Stimulated activated CD8-positive, alpha-beta memory T cell treated with anti-CD3 and anti-CD28 coated beads, Interleukin-4, amount 100 ng/mL, for 24 hours (primary cell): Measurements from ENCODE around the gene PAK4.

ENCODE experiments used
- DNase-seq: peaks from one replicate; pipeline ENCODE4 v3.0.0-alpha.2; 2020; ENCODE audit warnings: low read depth

The PAK4 gene

GRCh38 chr19:39180749-39181148, 55.2 kb downstream of the PAK4 start:
- DNase-seq, result no peak

- no peak for DNase-seq
Observed at GRCh38 chr19:39181500-39182173, 56.1 kb downstream of the PAK4 start.

DNA sequence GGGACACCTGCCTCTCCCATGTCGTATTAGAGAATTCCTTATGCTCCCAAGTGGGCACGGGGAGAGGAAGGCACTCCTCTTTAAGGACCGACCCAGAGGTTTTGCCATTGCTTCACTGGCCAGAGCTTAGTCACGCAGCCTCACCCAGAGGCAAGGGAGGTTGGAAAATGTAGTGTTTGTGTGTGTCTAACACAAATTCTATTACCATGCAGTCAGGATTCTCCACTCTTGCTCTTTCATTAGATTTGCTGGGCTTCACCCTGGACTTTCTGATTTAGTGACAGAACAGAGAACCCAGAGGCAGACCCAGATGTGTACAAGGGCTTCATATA, 56.6 kb downstream of the PAK4 start:
- no peak for DNase-seq

- DNase-seq, result no peak
Observed at GRCh38 chr19:39183104-39183503, 57.5 kb downstream of the PAK4 start.

GRCh38 chr19:39186391-39186790, 60.8 kb downstream of the PAK4 start:
- no peak for DNase-seq

- no peak for DNase-seq
Observed at GRCh38 chr19:39187552-39187943, 62.0 kb downstream of the PAK4 start.

- DNase-seq, result no peak
Observed at GRCh38 chr19:39188960-39189359, 63.4 kb downstream of the PAK4 start.

DNA sequence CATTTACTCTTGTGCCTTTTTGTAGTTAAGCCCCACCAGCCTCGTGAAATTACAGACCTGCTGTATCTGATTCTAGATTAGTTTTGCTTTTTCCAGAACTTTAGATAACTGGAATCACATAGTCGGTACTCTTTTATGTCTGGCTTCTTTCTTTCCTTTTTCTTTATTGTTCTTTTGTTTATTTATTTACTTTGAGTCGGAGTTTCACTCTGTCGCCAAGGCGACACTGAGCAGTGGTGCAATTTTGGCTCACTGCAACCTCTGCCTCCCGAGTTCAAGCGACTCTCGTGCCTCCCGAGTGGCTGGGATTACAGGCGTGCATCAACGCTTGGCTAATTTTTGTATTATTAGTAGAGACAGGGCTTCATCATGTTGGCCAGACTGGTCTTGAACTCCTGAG, 65.2 kb downstream of the PAK4 start:
- no peak for DNase-seq

GRCh38 chr19:39192846-39193245, 67.3 kb downstream of the PAK4 start:
- no peak for DNase-seq

GRCh38 chr19:39193803-39194202, 68.2 kb downstream of the PAK4 start:
- no peak for DNase-seq

DNA sequence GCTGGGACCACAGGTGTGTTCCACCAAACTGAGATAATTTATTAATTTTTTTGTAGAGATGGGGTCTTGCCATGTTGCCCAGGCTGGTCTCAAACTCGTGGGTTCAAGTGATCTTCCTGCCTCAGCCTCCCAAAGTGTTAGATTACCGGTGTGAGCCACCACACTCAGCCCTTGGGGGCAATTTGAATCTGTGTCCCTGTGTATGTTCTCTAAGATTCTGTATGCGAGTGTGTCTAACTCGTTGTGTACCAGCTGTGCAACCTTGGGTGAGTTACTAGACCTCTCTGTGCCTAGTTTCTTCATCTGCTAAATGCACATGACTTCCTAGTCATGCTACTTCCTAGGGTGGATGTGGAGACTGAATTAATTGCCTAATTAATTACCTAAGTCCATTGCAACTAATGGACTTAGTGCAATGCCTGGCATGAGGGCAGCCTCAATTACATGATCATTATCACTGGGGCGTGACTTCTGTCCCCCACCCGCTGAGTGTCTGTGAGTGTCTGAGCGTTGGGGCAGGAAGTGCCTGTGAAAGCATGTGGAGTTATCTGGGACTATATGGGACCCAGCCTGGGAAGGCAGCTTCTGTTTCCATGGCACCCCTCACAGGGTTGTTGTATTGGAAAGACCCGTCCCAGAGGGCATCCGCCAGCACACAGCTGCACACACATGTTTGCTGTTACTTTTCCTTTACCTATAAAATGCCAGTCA, 69.4 kb downstream of the PAK4 start:
- no peak for DNase-seq

GRCh38 chr19:39195755-39196154, 70.2 kb downstream of the PAK4 start:
- DNase-seq, result no peak

- no peak for DNase-seq
Observed at GRCh38 chr19:39196320-39196719, 70.7 kb downstream of the PAK4 start.

GRCh38 chr19:39196860-39197562, 71.4 kb downstream of the PAK4 start, which contains the start of gene NCCRP1:
NCCRP1 (plus strand) TSS chr19:39196964; CDS start chr19:39196983, 19 bp downstream.
- no peak for DNase-seq

GRCh38 chr19:39197808-39198207, 72.2 kb downstream of the PAK4 start:
- DNase-seq, result no peak

- no peak for DNase-seq
Observed at GRCh38 chr19:39199025-39199424, 73.4 kb downstream of the PAK4 start.

DNA sequence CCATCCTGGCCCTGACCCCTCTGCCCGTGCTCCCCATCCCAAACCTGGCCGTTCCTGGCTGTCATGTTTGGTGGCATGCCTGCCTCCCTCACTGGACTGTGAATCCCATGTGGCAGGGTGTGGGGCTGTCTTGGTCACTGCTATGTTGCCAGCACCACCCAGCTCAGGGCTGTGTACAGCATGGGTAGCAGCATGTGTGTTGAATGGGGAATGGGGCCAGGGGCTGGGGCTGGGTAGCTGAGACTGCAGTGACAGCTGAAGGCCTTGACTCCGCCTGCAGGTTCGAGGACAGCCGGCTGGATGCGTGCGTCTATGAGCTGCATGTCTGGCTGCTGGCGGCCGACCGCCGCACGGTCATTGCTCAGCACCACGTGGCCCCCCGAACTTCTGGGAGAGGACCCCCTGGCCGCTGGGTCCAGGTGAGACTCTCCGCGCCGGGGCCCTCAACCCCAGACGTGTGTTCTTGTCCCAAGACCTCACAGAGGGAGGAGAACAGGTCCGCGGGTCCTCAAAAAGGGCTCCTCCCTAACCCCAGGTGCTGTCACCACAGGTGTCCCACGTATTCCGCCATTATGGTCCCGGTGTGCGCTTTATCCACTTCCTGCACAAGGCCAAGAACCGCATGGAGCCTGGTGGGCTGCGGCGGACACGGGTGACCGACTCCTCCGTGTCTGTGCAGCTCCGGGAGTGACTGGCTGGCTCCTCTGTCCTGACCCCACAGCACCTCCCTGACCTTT, 74.6 kb downstream of the PAK4 start:
- no peak for DNase-seq

GRCh38 chr19:39200803-39201115, 75.2 kb downstream of the PAK4 start:
- no peak for DNase-seq

DNA sequence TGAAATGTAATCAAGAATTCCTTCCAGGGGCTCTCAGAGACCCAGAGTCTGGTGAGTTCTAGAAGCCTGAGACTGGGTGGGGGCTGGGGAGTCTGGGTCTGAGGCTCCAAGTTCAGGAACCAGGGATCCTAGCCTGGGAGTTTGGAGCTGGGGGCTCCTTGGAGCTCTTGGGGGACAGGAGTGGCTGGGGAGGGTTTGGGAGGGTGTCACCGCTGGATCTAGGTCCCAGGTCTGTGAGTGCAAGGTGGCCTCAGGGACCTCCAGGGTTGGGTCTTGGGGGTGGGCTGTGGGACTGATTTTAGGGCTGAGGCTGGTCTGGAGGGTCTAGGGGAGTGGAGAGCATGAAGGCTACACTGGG, 77.4 kb downstream of the PAK4 start:
- no peak for DNase-seq

- no peak for DNase-seq
Observed at GRCh38 chr19:39203372-39204341, 78.1 kb downstream of the PAK4 start, which contains the start of gene SYCN. SYCN (minus strand) TSS chr19:39204263; CDS start chr19:39204254, 9 bp downstream.

- DNase-seq, result no peak
Observed at GRCh38 chr19:39205449-39205764, 79.8 kb downstream of the PAK4 start.

DNA sequence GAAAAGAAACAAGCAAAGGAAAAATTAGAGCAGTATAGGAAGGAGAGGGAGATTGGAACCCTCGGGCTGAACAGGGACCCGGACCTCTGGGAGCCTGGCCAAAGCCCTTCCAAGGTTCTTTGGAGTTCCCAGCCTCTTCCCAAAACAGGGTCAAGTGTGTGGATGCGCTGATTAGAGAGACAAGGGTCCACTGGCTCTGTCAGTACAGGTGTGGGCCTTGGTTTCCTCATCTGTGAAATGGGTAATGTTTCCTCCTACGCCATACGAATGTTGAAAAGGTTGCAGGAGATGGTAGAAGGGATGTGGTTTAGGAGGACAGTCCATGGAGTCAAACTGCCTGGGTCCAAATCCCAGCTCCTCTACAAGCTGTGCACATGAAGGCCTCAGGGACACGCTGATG, 80.5 kb downstream of the PAK4 start:
- DNase-seq, result no peak
